ENCODE data around the gene CLRN1.

The CLRN1 gene

GRCh38 chr3:150897592-150897991 lies 74.9 kb downstream of the CLRN1 start:
- H3K27me3 ChIP-seq (ENCODE audit: insufficient read depth, low read length, poor library complexity): peaks cover 14% of the 10 kb centered on the region
- H3K4me1 ChIP-seq (ENCODE audit: insufficient read depth, low read length): no peaks in the 10 kb centered on the region
- H2AFZ ChIP-seq (ENCODE audit: low read depth, low read length): no peak overlapping the region
- DNase-seq (no peak), ATAC-seq (ENCODE audit: insufficient read depth, low read depth) (no peak)
- H3K27ac ChIP-seq (ENCODE audit: low read length): no peak overlapping the region
- H3K4me2 ChIP-seq (ENCODE audit: insufficient read depth, low read length): no peak overlapping the region
- TF ChIP-seq CTCF (IDR thresholded peaks at IDR 0.05; ENCODE audit: borderline replicate concordance, extremely low read depth, low read length, poor library complexity, severe bottlenecking): no peak
- TF ChIP-seq EZH2 (IDR thresholded peaks at IDR 0.05; ENCODE audit: borderline replicate concordance, low read depth, low read length, severe bottlenecking): no peak
- no peaks in the 10 kb centered on the region for H3K9me3 ChIP-seq (ENCODE audit: insufficient read depth, low read length, severe bottlenecking)
- no peaks in the 10 kb centered on the region for H3K36me3 ChIP-seq (ENCODE audit: insufficient read depth, low read length)
- H3K9ac ChIP-seq (ENCODE audit: low read depth, low read length): no peak overlapping the region
- H4K20me1 ChIP-seq (ENCODE audit: insufficient read depth, low read length): no peaks in the 10 kb centered on the region
- H3K79me2 ChIP-seq (ENCODE audit: insufficient read depth, low read length): no peaks in the 10 kb centered on the region
- H3K4me3 ChIP-seq (ENCODE audit: low read depth in 1 of 2, low read length in 2 of 2): no peak overlapping the region

DNA sequence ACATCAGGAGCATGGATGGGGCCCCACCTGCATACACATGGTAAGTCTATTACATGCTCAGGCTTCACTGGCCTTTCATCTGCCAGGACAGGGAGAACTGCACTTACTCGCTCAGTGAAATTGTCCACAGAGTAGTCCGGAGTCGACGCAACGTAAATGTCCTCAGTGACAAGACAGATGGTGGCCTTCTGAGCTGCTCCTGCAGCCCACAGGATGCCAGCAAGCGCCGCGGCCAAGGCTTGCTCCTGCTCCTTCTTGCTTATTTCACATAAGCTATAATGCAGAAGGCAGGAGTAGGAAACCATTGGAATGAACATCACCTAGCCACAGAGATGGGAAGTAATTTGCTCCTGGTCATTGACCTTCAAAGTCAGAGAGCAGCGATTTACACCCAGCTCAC lies 81.7 kb downstream of the CLRN1 start:
- no peak overlapping the region for H3K27ac ChIP-seq (ENCODE audit: low read length)

GRCh38 chr3:150890295-150890694 lies 82.2 kb downstream of the CLRN1 start:
- Histone ChIP-seq H3K9ac (ENCODE audit: low read depth, low read length) (no peak overlapping the region), H3K36me3 (ENCODE audit: insufficient read depth, low read length) (no peaks in the 10 kb centered on the region), H3K4me3 (ENCODE audit: low read depth in 1 of 2, low read length in 2 of 2) (no peak overlapping the region), H2AFZ (ENCODE audit: low read depth, low read length) (no peak overlapping the region), H3K27me3 (ENCODE audit: insufficient read depth, low read length, poor library complexity) (peaks cover 10% of the 10 kb centered on the region), H3K27ac (ENCODE audit: low read length) (no peak overlapping the region), H3K79me2 (ENCODE audit: insufficient read depth, low read length) (no peaks in the 10 kb centered on the region), H3K4me1 (ENCODE audit: insufficient read depth, low read length) (no peaks in the 10 kb centered on the region), H3K9me3 (ENCODE audit: insufficient read depth, low read length, severe bottlenecking) (no peaks in the 10 kb centered on the region), H4K20me1 (ENCODE audit: insufficient read depth, low read length) (no peaks in the 10 kb centered on the region), H3K4me2 (ENCODE audit: insufficient read depth, low read length) (no peak overlapping the region)
- ATAC-seq (ENCODE audit: insufficient read depth, low read depth): no peak
- TF ChIP-seq EZH2 (IDR thresholded peaks at IDR 0.05; ENCODE audit: borderline replicate concordance, low read depth, low read length, severe bottlenecking) (no peak), CTCF (IDR thresholded peaks at IDR 0.05; ENCODE audit: borderline replicate concordance, extremely low read depth, low read length, poor library complexity, severe bottlenecking) (no peak)
- DNase-seq: no peak

More for the DNA sequence above, 81.7 kb downstream of the CLRN1 start:
- Histone ChIP-seq H4K20me1 (ENCODE audit: insufficient read depth, low read length) (no peaks in the 10 kb centered on the region), H3K36me3 (ENCODE audit: insufficient read depth, low read length) (no peaks in the 10 kb centered on the region), H3K4me1 (ENCODE audit: insufficient read depth, low read length) (no peaks in the 10 kb centered on the region), H3K4me2 (ENCODE audit: insufficient read depth, low read length) (no peak overlapping the region), H3K79me2 (ENCODE audit: insufficient read depth, low read length) (no peaks in the 10 kb centered on the region), H3K27me3 (ENCODE audit: insufficient read depth, low read length, poor library complexity) (peaks cover 6% of the 10 kb centered on the region), H3K4me3 (ENCODE audit: low read depth in 1 of 2, low read length in 2 of 2) (no peak overlapping the region), H2AFZ (ENCODE audit: low read depth, low read length) (no peak overlapping the region), H3K9me3 (ENCODE audit: insufficient read depth, low read length, severe bottlenecking) (no peaks in the 10 kb centered on the region), H3K9ac (ENCODE audit: low read depth, low read length) (no peak overlapping the region)
- DNase-seq (no peak), ATAC-seq (ENCODE audit: insufficient read depth, low read depth) (no peak)
- TF ChIP-seq EZH2 (IDR thresholded peaks at IDR 0.05; ENCODE audit: borderline replicate concordance, low read depth, low read length, severe bottlenecking): no peak

GRCh38 chr3:150889106-150889505 lies 83.4 kb downstream of the CLRN1 start:
- Histone ChIP-seq H4K20me1 (ENCODE audit: insufficient read depth, low read length) (no peaks in the 10 kb centered on the region), H3K27ac (ENCODE audit: low read length) (no peak overlapping the region), H3K4me1 (ENCODE audit: insufficient read depth, low read length) (no peaks in the 10 kb centered on the region), H3K9me3 (ENCODE audit: insufficient read depth, low read length, severe bottlenecking) (no peaks in the 10 kb centered on the region), H3K4me3 (ENCODE audit: low read depth in 1 of 2, low read length in 2 of 2) (no peak overlapping the region), H3K9ac (ENCODE audit: low read depth, low read length) (no peak overlapping the region), H3K27me3 (ENCODE audit: insufficient read depth, low read length, poor library complexity) (peaks cover 11% of the 10 kb centered on the region), H3K4me2 (ENCODE audit: insufficient read depth, low read length) (no peak overlapping the region), H3K36me3 (ENCODE audit: insufficient read depth, low read length) (no peaks in the 10 kb centered on the region), H2AFZ (ENCODE audit: low read depth, low read length) (no peak overlapping the region), H3K79me2 (ENCODE audit: insufficient read depth, low read length) (no peaks in the 10 kb centered on the region)
- ATAC-seq (ENCODE audit: insufficient read depth, low read depth): no peak
- no peak for TF ChIP-seq CTCF (IDR thresholded peaks at IDR 0.05; ENCODE audit: borderline replicate concordance, extremely low read depth, low read length, poor library complexity, severe bottlenecking)
- no peak for TF ChIP-seq EZH2 (IDR thresholded peaks at IDR 0.05; ENCODE audit: borderline replicate concordance, low read depth, low read length, severe bottlenecking)
- no peak for DNase-seq

Measured in DND-41 (cell line).